ENCODE results near the gene FBXO33. TPM values are rescaled to one million over a fixed set of nuclear protein-coding genes. Genes with fewer than 3 reads are reported as not detected.
A peak's percentile ranks its signal among the peaks of the same experiment; 100 is the strongest.

The FBXO33 gene
- total RNA-seq, 1 experiment from 2014 or later: 8.8 TPM

DNA sequence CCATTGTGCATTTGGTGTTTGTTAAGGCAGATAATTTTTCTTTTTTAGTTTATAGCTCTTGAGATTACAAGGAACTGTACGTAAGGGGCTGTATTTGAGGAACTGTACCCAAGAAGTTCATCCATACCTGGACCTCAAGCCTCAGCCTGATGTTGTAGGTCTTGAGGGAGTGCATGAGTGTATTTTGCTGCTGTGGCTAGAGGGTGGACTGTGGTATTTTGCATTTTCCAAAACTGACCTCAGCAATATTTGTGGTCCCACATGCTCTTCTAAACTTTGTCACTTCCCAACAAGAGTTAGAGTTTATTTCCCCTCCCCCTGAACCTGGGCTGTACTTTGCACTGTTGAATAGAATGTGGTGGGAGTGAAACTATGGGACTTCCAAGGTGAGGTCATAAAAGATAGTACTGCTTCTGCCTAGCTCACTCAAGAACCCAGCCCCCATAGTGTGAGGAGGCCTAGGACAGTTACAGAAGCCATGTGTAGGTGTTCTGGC lies 42.2 kb upstream of the FBXO33 start:
- H3K27me3 Mint-ChIP-seq (ENCODE audit: low read depth): no peaks in the 10 kb centered on the region
- H2BK5ac ChIP-seq (ENCODE audit: insufficient read length, low read length): no peak overlapping the region
- no peak overlapping the region for H2AK5ac ChIP-seq (ENCODE audit: insufficient read length, low read length)
- no peak overlapping the region for H3T11ph ChIP-seq (ENCODE audit: low read length)
- no peaks in the 10 kb centered on the region for H3K4me1 ChIP-seq (ENCODE audit: insufficient read depth, low read length)
- H3K27ac ChIP-seq (ENCODE audit: insufficient read length, low read depth, low read length): no peak overlapping the region
- H3K18ac ChIP-seq (ENCODE audit: insufficient read length, low read depth, low read length): no peak overlapping the region
- no peaks in the 10 kb centered on the region for H3K9me3 ChIP-seq (ENCODE audit: control insufficient read depth, low read depth, low read length)
- no peak overlapping the region for H4K8ac ChIP-seq (replicated peaks; ENCODE audit: insufficient read length, low read depth, low read length)
- no peaks in the 10 kb centered on the region for H3K79me2 ChIP-seq (ENCODE audit: insufficient read depth, low read length)
- peaks cover 3 to 8% of the 10 kb centered on the region in 2 experiments; a peak in 3 of 5 replicates for H3K9me3 Mint-ChIP-seq
- no peaks in the 10 kb centered on the region for H3K79me1 ChIP-seq (ENCODE audit: insufficient read depth, low read depth, low read length, poor library complexity, severe bottlenecking)
- H3K14ac ChIP-seq (ENCODE audit: insufficient read depth, low read length): no peak overlapping the region
- H3K27me3 ChIP-seq (ENCODE audit: insufficient read depth, low read length): no peaks in the 10 kb centered on the region
- H3K4me1 Mint-ChIP-seq: peaks cover under 1 to 2% of the 10 kb centered on the region in 2 experiments; a peak in 3 of 4 replicates
- H2BK20ac ChIP-seq (ENCODE audit: low read depth, low read length, poor library complexity, severe bottlenecking): no peak overlapping the region
- H2AFZ ChIP-seq (ENCODE audit: low read length): no peak overlapping the region
- H2BK15ac ChIP-seq (ENCODE audit: low read depth, low read length): no peak overlapping the region
- no peak overlapping the region for H2BK120ac ChIP-seq (ENCODE audit: low read depth, low read length, poor library complexity, severe bottlenecking)
- H3K4me2 ChIP-seq (ENCODE audit: insufficient read depth, insufficient read length, low read length): no peak overlapping the region
- H3K27ac Mint-ChIP-seq: peak overlapping the region in 1 of 3 experiments; percentile 67; a peak in 1 of 7 replicates
- no CpG with 5 or more reads among the region's 1 CpG for WGBS (ENCODE audit: extremely low coverage, insufficient read length, low lambda C conversion rate)
- no peak overlapping the region for H3K56ac ChIP-seq (ENCODE audit: insufficient read length, low read depth, low read length)
- H2BK12ac ChIP-seq (ENCODE audit: insufficient read length, low read depth, low read length): no peak overlapping the region
- no peak for DNase-seq
- no peaks in the 10 kb centered on the region for H3K23me2 ChIP-seq (ENCODE audit: insufficient read length, low read depth, low read length, poor library complexity, severe bottlenecking)
- no peak overlapping the region; a peak in 1 of 5 replicates for H3K4me3 Mint-ChIP-seq
- H4K5ac ChIP-seq (ENCODE audit: insufficient read length, low read depth, low read length): no peak overlapping the region
- H3K9ac ChIP-seq (ENCODE audit: extremely low read depth, insufficient read length, low read length): no peak overlapping the region
- peaks cover 0 to 8% (median 3%) of the 10 kb centered on the region in 3 experiments; a peak in 2 of 7 replicates for H3K36me3 Mint-ChIP-seq (ENCODE audit: insufficient read depth in 1 of 3, low read depth in 3 of 3)
- H4K91ac ChIP-seq (ENCODE audit: insufficient read length, low read depth, low read length): no peak overlapping the region
- no peak overlapping the region for H3K4ac ChIP-seq (ENCODE audit: low read depth, low read length)
- H3K23ac ChIP-seq (ENCODE audit: insufficient read length, low read depth, low read length): no peak overlapping the region
- H4K20me1 ChIP-seq (ENCODE audit: control insufficient read depth, insufficient read depth, insufficient read length): no peaks in the 10 kb centered on the region
- TF ChIP-seq, protein P1, sequence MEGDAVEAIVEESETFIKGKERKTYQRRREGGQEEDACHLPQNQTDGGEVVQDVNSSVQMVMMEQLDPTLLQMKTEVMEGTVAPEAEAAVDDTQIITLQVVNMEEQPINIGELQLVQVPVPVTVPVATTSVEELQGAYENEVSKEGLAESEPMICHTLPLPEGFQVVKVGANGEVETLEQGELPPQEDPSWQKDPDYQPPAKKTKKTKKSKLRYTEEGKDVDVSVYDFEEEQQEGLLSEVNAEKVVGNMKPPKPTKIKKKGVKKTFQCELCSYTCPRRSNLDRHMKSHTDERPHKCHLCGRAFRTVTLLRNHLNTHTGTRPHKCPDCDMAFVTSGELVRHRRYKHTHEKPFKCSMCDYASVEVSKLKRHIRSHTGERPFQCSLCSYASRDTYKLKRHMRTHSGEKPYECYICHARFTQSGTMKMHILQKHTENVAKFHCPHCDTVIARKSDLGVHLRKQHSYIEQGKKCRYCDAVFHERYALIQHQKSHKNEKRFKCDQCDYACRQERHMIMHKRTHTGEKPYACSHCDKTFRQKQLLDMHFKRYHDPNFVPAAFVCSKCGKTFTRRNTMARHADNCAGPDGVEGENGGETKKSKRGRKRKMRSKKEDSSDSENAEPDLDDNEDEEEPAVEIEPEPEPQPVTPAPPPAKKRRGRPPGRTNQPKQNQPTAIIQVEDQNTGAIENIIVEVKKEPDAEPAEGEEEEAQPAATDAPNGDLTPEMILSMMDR (conservative IDR thresholded peaks at IDR 0.05): no peak

All from H9 (cell line).